Measurements from ENCODE around the gene MYL2. TPM values are rescaled to one million over a fixed set of nuclear protein-coding genes. Genes with fewer than 3 reads are reported as not detected.

The MYL2 gene
- total and polyA plus RNA-seq, 2 experiments from 2014 or later, result not detected

- Mint-ChIP-seq H3K4me1 (peaks cover 28% of the 10 kb centered on the region), H3K4me3 (no peak overlapping the region), H3K36me3 (ENCODE audit: low read depth) (no peaks in the 10 kb centered on the region), H3K27ac (peak overlapping the region; percentile 59; the same call in 1 of the 2 replicates), H3K27me3 (ENCODE audit: insufficient read depth, low read depth, poor library complexity) (peaks cover 14% of the 10 kb centered on the region), H3K9me3 (no peaks in the 10 kb centered on the region)
- H3K4me2 ChIP-seq, result no peak overlapping the region
- peak overlapping the region; percentile 41; the same call in 1 of the 2 replicates for H3K27ac ChIP-seq (ENCODE audit: low read depth)
- peak overlapping the region; percentile 54 for H2AFZ ChIP-seq
- no peaks in the 10 kb centered on the region for H3K79me2 ChIP-seq (replicated peaks; ENCODE audit: insufficient read depth)
- no peaks in the 10 kb centered on the region for H3F3A ChIP-seq (replicated peaks; ENCODE audit: low read depth)
- TF ChIP-seq NANOG (IDR thresholded peaks at IDR 0.05; ENCODE audit: borderline replicate concordance) (no peak), ZNF331 (CRISPR knock-in tag; IDR thresholded peaks at IDR 0.05; ENCODE audit: low read depth) (no peak)
- TF ChIP-seq, protein P1, sequence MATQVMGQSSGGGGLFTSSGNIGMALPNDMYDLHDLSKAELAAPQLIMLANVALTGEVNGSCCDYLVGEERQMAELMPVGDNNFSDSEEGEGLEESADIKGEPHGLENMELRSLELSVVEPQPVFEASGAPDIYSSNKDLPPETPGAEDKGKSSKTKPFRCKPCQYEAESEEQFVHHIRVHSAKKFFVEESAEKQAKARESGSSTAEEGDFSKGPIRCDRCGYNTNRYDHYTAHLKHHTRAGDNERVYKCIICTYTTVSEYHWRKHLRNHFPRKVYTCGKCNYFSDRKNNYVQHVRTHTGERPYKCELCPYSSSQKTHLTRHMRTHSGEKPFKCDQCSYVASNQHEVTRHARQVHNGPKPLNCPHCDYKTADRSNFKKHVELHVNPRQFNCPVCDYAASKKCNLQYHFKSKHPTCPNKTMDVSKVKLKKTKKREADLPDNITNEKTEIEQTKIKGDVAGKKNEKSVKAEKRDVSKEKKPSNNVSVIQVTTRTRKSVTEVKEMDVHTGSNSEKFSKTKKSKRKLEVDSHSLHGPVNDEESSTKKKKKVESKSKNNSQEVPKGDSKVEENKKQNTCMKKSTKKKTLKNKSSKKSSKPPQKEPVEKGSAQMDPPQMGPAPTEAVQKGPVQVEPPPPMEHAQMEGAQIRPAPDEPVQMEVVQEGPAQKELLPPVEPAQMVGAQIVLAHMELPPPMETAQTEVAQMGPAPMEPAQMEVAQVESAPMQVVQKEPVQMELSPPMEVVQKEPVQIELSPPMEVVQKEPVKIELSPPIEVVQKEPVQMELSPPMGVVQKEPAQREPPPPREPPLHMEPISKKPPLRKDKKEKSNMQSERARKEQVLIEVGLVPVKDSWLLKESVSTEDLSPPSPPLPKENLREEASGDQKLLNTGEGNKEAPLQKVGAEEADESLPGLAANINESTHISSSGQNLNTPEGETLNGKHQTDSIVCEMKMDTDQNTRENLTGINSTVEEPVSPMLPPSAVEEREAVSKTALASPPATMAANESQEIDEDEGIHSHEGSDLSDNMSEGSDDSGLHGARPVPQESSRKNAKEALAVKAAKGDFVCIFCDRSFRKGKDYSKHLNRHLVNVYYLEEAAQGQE (IDR thresholded peaks at IDR 0.05; ENCODE audit: unreplicated experiment), result no peak
- H3K36me3 ChIP-seq (ENCODE audit: insufficient read depth), result no peaks in the 10 kb centered on the region
- H4K20me1 ChIP-seq (replicated peaks; ENCODE audit: insufficient read depth), result no peaks in the 10 kb centered on the region
- no peaks in the 10 kb centered on the region for H3K9me2 ChIP-seq (ENCODE audit: insufficient read depth)
- no peaks in the 10 kb centered on the region for H3K27me3 ChIP-seq (ENCODE audit: insufficient read depth)
- DNase-seq (ENCODE audit: low spot score) (no peak), ATAC-seq (no peak)
- H3K4me1 ChIP-seq (ENCODE audit: insufficient read depth), result peaks cover 20% of the 10 kb centered on the region; the same call in 1 of the 2 replicates
- H3K4me3 ChIP-seq, result no peak overlapping the region
These were observed 2.9 kb downstream of the MYL2 start for GRCh38 chr12:110917467-110917866.

DNA sequence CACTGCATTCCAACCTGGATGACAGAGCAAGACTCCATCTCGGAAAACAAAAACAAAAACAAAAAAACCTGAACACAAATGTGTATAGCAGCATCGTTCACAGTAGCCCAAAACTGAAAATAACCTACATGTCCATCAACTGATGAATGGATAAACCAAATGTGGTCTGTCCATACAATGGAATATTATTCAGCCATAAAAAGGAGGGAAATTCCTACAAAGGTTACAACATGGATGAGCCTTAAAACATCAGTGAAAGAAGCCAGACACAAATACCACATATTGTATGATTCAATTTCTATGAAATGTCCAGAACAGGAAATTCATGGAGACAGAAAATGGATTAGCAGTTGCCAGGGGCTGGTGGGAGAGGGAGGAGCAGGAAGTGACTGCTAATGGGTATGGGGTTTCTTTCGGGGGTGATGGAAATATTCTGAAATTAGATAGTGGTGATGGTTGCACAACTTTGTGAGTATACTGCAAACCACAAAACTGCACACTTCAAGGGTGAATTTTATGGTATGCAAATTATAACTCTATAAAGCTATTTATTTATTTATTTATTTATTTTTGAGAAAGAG lies 4.0 kb downstream of the MYL2 start:
- no peaks in the 10 kb centered on the region for H3F3A ChIP-seq (replicated peaks; ENCODE audit: low read depth)
- peaks cover 26% of the 10 kb centered on the region for H3K4me1 Mint-ChIP-seq
- no peak for TF ChIP-seq ZNF114 (CRISPR knock-in tag; IDR thresholded peaks at IDR 0.05)
- no peak for TF ChIP-seq POLR2AphosphoS5 (IDR thresholded peaks at IDR 0.05; ENCODE audit: low read depth)
- TF ChIP-seq NANOG (IDR thresholded peaks at IDR 0.05; ENCODE audit: borderline replicate concordance), result no peak
- no peak for TF ChIP-seq EZH2phosphoT487 (IDR thresholded peaks at IDR 0.05; ENCODE audit: unreplicated experiment)
- no peak for TF ChIP-seq ZNF331 (CRISPR knock-in tag; IDR thresholded peaks at IDR 0.05; ENCODE audit: low read depth)
- TF ChIP-seq CREB1 (CRISPR knock-in tag; IDR thresholded peaks at IDR 0.05; ENCODE audit: low read depth), result no peak
- TF ChIP-seq, protein P1 (IDR thresholded peaks at IDR 0.05; ENCODE audit: unreplicated experiment), result no peak
- no peak for TF ChIP-seq JUNB (IDR thresholded peaks at IDR 0.05; ENCODE audit: unreplicated experiment)

More for the DNA sequence above, 4.0 kb downstream of the MYL2 start:
- Mint-ChIP-seq H3K4me3 (no peak overlapping the region), H3K9me3 (no peaks in the 10 kb centered on the region), H3K27me3 (ENCODE audit: insufficient read depth, low read depth, poor library complexity) (peaks cover 14% of the 10 kb centered on the region), H3K27ac (no peak overlapping the region), H3K36me3 (ENCODE audit: low read depth) (no peaks in the 10 kb centered on the region)
- no peaks in the 10 kb centered on the region for H4K20me1 ChIP-seq (replicated peaks; ENCODE audit: insufficient read depth)
- H3K36me3 ChIP-seq (ENCODE audit: insufficient read depth), result no peaks in the 10 kb centered on the region
- ATAC-seq, result no peak
- DNase-seq (ENCODE audit: low spot score), result no peak
- H3K4me2 ChIP-seq, result no peak overlapping the region
- H3K4me3 ChIP-seq, result no peak overlapping the region
- no peaks in the 10 kb centered on the region for H3K27me3 ChIP-seq (ENCODE audit: insufficient read depth)
- no peaks in the 10 kb centered on the region for H3K79me2 ChIP-seq (replicated peaks; ENCODE audit: insufficient read depth)
- H2AFZ ChIP-seq, result no peak overlapping the region
- H3K4me1 ChIP-seq (ENCODE audit: insufficient read depth), result peaks cover 20% of the 10 kb centered on the region; the same call in 1 of the 2 replicates
- H3K9me2 ChIP-seq (ENCODE audit: insufficient read depth), result no peaks in the 10 kb centered on the region
- no peak overlapping the region for H3K27ac ChIP-seq (ENCODE audit: low read depth)
